BLaER1 treated with 17β-estradiol and CSF1 and Interleukin-3, amounts not matched to agents 10 nM and 100 nM (cell line): ENCODE measurements around the gene COL4A1.

Experiments
- H3K27ac ChIP-seq, 11 experiments: shearing (Covaris generic); formaldehyde crosslinking; 2 replicates each; pipeline ENCODE4 v1.8.1; 2022
- H3K27me3 ChIP-seq, 11 experiments: shearing (Covaris generic); formaldehyde crosslinking; 2 replicates each; pipeline ENCODE4 v1.8.1; 2022
- H3K36me3 ChIP-seq, 11 experiments: shearing (Covaris generic); formaldehyde crosslinking; 2 replicates each; pipeline ENCODE4 v1.8.1; 2022
- H3K4me1 ChIP-seq, 10 experiments: shearing (Covaris generic); formaldehyde crosslinking; 2 replicates each; pipeline ENCODE4 v1.8.1; 2022
- H3K4me2 ChIP-seq, 11 experiments: shearing (Covaris generic); formaldehyde crosslinking; 2 replicates each; pipeline ENCODE4 v1.8.1; 2022
- H3K4me3 ChIP-seq, 10 experiments: shearing (Covaris generic); formaldehyde crosslinking; 2 replicates each; pipeline ENCODE4 v1.8.1; 2022
- H3K9ac ChIP-seq, 11 experiments: shearing (Covaris generic); formaldehyde crosslinking; 2 replicates each; pipeline ENCODE4 v1.8.1; 2022
- H3K9me3 ChIP-seq, 11 experiments: shearing (Covaris generic); formaldehyde crosslinking; replicated peaks in 1 of 11; 2 replicates each; pipeline ENCODE4 v1.8.1; 2022
- H4K20me1 ChIP-seq, 11 experiments: shearing (Covaris generic); formaldehyde crosslinking; 2 replicates each; pipeline ENCODE4 v1.8.1; 2022
- Cebpa-rat ChIP-seq, 11 experiments: shearing (Covaris generic); IDR thresholded peaks; 2 replicates each; pipeline ENCODE4 v1.8.1; 2022

Gene COL4A1

DNA sequence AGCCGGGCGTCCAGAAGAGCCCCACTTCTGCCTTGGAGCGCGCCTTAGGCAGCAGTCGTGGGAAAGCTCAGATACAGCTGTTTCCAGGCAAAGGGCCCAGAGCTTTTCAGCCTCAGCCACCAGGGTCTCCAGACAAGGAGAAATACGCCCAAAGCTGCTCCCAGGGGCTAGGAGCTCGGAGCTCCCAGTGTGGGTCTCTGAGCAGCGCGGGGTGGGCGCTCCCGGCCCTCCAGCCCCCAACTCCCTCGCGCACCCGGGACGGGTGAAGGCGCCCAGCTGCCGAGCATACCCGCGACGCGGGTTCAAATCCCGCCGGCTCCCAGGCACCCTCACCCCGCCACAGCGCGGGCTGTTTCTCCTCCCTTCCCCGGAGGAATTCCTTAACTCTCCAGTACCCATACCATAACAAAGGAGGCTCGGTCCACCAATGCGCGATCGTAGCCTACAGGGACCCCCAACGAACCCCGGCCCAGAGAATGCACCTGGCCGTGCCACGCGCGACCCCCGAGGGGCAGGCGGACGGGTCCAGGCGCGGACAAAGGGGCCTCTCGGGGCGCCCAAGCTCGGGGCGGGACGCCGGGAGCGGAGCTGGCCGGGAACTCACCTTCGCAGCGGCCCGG, 507 bp downstream of the COL4A1 start:
- Histone ChIP-seq H3K9me3 (peaks cover 12 to 22% (median 18%) of the 10 kb centered on the region in 11 experiments; a peak in 18 of 22 replicates), H3K4me3 (peak overlapping the region in 9 of 10 experiments; percentile 18 to 45 (median 36); a peak in 14 of 20 replicates), H4K20me1 (peaks cover 0 to 26% (median 0%) of the 10 kb centered on the region in 11 experiments; a peak in 8 of 22 replicates), H3K4me1 (peaks cover 24 to 49% (median 30%) of the 10 kb centered on the region in 10 experiments), H3K36me3 (no peaks in the 10 kb centered on the region), H3K27me3 (peaks cover 79 to 99% (median 88%) of the 10 kb centered on the region in 11 experiments), H3K4me2 (peak overlapping the region; percentile 59 to 80 (median 72)), H3K27ac (no peak overlapping the region), H3K9ac (no peak overlapping the region)
- no peak for TF ChIP-seq Cebpa-rat (IDR thresholded peaks at IDR 0.05)

DNA sequence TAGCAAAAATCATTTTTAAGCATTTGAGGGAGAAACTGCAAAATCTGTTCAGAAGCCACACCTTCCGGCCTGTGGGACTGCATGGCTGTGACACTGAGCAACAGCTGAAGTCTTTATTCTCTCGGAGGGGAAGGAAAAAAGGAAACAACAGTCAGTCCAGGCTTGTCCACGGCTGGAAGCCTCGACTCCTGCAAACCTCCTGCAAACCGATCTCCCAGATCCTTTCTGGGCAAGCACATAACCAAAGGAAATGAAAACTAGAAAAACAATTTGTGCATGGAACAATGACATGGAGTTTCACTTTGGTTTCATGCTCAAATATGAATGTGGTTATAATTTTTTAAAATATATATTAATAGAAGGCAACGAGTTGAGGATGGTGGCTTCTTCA, 1.0 kb downstream of the COL4A1 start:
- H3K4me1 ChIP-seq: peaks cover 24 to 49% (median 30%) of the 10 kb centered on the region in 10 experiments
- no peak overlapping the region for H3K9ac ChIP-seq
- H3K27me3 ChIP-seq: peaks cover 74 to 99% (median 84%) of the 10 kb centered on the region in 11 experiments
- no peak overlapping the region for H3K27ac ChIP-seq
- H3K36me3 ChIP-seq: no peaks in the 10 kb centered on the region
- H3K9me3 ChIP-seq: peaks cover 12 to 22% (median 18%) of the 10 kb centered on the region in 11 experiments; a peak in 18 of 22 replicates
- TF ChIP-seq Cebpa-rat (IDR thresholded peaks at IDR 0.05): no peak
- H4K20me1 ChIP-seq: peaks cover 0 to 26% (median 0%) of the 10 kb centered on the region in 11 experiments; a peak in 8 of 22 replicates
- peak overlapping the region in 2 of 10 experiments; percentile 24 to 45; a peak in 4 of 20 replicates for H3K4me3 ChIP-seq
- peak overlapping the region; percentile 59 to 80 (median 72) for H3K4me2 ChIP-seq

DNA sequence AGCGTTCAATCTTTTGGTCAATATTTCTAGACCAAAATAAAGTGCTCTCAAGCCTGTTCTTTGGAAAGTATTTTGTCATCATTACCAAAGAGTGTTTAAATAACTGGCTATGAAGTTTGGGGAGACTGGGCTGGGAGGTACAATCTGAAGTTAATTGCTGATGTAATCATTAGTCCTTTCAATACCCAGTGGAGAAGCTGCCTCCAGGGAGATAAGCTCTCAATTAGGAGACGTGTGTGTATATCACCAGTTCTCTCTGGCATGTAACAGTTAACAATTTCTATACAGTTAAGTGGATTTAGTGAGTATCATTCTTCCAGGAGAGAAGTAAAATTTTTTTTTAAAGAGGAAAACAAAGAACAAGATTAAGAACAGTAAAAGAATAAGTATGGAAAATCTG, 1.4 kb downstream of the COL4A1 start:
- Histone ChIP-seq H3K27ac (no peak overlapping the region), H3K4me3 (no peak overlapping the region; a peak in 1 of 20 replicates), H4K20me1 (peaks cover 0 to 26% (median 0%) of the 10 kb centered on the region in 11 experiments; a peak in 8 of 22 replicates), H3K27me3 (peaks cover 70 to 96% (median 80%) of the 10 kb centered on the region in 11 experiments), H3K9ac (no peak overlapping the region), H3K4me1 (peaks cover 24 to 49% (median 30%) of the 10 kb centered on the region in 10 experiments), H3K4me2 (peak overlapping the region; percentile 59 to 80 (median 72); a peak in 21 of 22 replicates), H3K36me3 (no peaks in the 10 kb centered on the region), H3K9me3 (peaks cover 12 to 22% (median 18%) of the 10 kb centered on the region in 11 experiments; a peak in 18 of 22 replicates)
- TF ChIP-seq Cebpa-rat (IDR thresholded peaks at IDR 0.05): no peak

DNA sequence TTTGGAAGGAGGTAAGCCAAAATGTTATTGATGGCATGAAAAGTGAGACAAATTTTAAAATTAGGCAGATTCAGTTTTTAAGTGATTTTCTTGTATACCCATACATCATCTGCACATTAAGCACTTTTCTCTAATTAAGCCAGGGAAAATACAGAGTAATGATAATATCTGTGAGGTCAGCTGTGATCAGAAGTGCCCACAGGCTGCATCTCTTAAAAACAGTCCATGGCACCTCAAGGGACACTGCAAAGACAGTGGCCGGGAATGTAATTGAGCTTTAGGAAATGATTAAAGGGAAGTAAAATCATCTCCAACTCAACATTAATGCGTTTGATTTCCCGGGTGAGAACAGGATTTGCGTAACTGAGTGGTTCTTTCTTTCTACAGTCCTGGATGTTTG, 2.0 kb downstream of the COL4A1 start:
- TF ChIP-seq Cebpa-rat (IDR thresholded peaks at IDR 0.05): no peak
- Histone ChIP-seq H3K9ac (no peak overlapping the region), H4K20me1 (peaks cover 0 to 26% (median 0%) of the 10 kb centered on the region in 11 experiments; a peak in 8 of 22 replicates), H3K4me1 (peaks cover 24 to 49% (median 30%) of the 10 kb centered on the region in 10 experiments), H3K4me3 (no peak overlapping the region), H3K27ac (no peak overlapping the region), H3K36me3 (no peaks in the 10 kb centered on the region), H3K27me3 (peaks cover 64 to 96% (median 74%) of the 10 kb centered on the region in 11 experiments), H3K9me3 (peaks cover 12 to 22% (median 18%) of the 10 kb centered on the region in 11 experiments; a peak in 18 of 22 replicates), H3K4me2 (peak overlapping the region; percentile 59 to 80 (median 72); a peak in 19 of 22 replicates)

DNA sequence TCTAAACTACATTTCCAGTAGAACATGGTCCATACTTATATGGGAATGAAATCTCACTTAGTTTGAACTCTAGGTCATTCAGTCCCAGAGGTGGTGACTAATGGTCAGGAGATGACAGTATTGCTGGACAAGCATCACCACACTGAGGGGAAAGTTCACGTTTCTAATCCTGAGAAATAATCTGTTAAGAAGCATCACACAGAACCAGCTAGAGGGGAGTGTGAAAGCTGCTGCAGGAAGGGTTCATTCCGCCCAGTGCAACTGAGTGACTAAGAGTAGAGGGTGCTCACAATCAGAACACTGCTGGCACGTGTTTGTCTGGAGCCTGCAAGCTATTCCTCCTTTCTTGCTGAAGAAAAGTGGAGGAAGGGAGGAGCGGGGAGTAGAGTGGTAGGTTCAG, 2.7 kb downstream of the COL4A1 start:
- H3K36me3 ChIP-seq: no peaks in the 10 kb centered on the region
- peaks cover 57 to 94% (median 71%) of the 10 kb centered on the region in 11 experiments for H3K27me3 ChIP-seq
- peaks cover 24 to 49% (median 30%) of the 10 kb centered on the region in 10 experiments for H3K4me1 ChIP-seq
- H3K4me2 ChIP-seq: peak overlapping the region in 1 of 11 experiments; percentile 12; a peak in 1 of 22 replicates
- H3K27ac ChIP-seq: no peak overlapping the region
- H3K9me3 ChIP-seq: peaks cover 12 to 22% (median 18%) of the 10 kb centered on the region in 11 experiments; a peak in 18 of 22 replicates
- TF ChIP-seq Cebpa-rat (IDR thresholded peaks at IDR 0.05): no peak
- no peak overlapping the region for H3K9ac ChIP-seq
- H3K4me3 ChIP-seq: no peak overlapping the region
- peaks cover 0 to 26% (median 0%) of the 10 kb centered on the region in 11 experiments; a peak in 8 of 22 replicates for H4K20me1 ChIP-seq

DNA sequence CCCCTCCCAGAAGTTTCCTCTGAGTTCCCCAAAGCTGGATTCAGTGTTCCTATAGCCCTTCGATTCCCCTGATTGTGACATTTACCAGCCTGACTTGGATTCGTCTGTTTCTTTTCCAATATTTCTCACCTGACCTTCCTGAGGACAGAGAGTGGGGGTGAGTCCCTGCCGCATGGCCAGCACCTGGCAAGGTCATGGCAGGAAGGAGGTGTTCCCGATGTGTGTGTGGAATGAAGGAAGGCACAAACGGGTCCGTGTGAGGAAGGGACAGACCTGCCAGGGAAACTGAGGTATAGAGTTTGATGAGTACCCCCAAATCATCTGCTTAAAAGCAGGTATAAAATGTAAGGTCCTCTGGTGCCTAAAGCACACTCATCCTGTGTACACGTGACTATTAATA, 3.3 kb downstream of the COL4A1 start:
- no peak overlapping the region for H3K27ac ChIP-seq
- H3K9ac ChIP-seq: no peak overlapping the region
- H3K9me3 ChIP-seq: peaks cover 11 to 22% (median 18%) of the 10 kb centered on the region in 11 experiments; a peak in 18 of 22 replicates
- H3K4me3 ChIP-seq: no peak overlapping the region
- H3K36me3 ChIP-seq: no peaks in the 10 kb centered on the region
- H4K20me1 ChIP-seq: peaks cover 0 to 24% (median 0%) of the 10 kb centered on the region in 11 experiments; a peak in 8 of 22 replicates
- H3K27me3 ChIP-seq: peaks cover 56 to 94% (median 71%) of the 10 kb centered on the region in 11 experiments
- no peak overlapping the region for H3K4me2 ChIP-seq
- peaks cover 29 to 49% (median 35%) of the 10 kb centered on the region in 10 experiments for H3K4me1 ChIP-seq
- no peak for TF ChIP-seq Cebpa-rat (IDR thresholded peaks at IDR 0.05)

DNA sequence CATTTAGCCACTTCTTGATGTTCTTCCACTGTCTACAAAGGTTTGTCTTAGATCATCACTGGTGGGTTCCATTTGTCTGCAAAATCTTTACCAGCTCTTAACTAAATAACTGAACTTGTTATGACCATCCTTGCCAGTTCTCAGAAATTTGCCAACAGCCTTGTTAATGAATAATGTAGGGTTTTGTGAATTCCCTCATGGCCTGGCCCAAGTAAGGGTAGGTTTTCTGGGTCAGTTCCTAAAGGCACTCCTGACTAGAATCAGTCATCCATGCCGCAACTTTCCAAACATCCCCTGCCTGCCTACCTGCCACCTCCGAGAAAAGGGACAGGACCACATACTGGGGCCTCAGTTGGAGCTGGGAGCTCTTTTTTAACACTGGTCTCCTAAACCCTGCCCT, 4.0 kb downstream of the COL4A1 start:
- Histone ChIP-seq H3K4me1 (peaks cover 25 to 47% (median 37%) of the 10 kb centered on the region in 10 experiments), H3K9ac (no peak overlapping the region), H3K36me3 (no peaks in the 10 kb centered on the region), H3K27ac (no peak overlapping the region), H3K27me3 (peaks cover 54 to 94% (median 71%) of the 10 kb centered on the region in 11 experiments), H3K4me3 (no peak overlapping the region), H4K20me1 (peaks cover 0 to 20% (median 0%) of the 10 kb centered on the region in 11 experiments; a peak in 8 of 22 replicates), H3K4me2 (no peak overlapping the region), H3K9me3 (peaks cover 4 to 15% (median 13%) of the 10 kb centered on the region in 11 experiments; a peak in 17 of 22 replicates)
- TF ChIP-seq Cebpa-rat (IDR thresholded peaks at IDR 0.05): no peak

DNA sequence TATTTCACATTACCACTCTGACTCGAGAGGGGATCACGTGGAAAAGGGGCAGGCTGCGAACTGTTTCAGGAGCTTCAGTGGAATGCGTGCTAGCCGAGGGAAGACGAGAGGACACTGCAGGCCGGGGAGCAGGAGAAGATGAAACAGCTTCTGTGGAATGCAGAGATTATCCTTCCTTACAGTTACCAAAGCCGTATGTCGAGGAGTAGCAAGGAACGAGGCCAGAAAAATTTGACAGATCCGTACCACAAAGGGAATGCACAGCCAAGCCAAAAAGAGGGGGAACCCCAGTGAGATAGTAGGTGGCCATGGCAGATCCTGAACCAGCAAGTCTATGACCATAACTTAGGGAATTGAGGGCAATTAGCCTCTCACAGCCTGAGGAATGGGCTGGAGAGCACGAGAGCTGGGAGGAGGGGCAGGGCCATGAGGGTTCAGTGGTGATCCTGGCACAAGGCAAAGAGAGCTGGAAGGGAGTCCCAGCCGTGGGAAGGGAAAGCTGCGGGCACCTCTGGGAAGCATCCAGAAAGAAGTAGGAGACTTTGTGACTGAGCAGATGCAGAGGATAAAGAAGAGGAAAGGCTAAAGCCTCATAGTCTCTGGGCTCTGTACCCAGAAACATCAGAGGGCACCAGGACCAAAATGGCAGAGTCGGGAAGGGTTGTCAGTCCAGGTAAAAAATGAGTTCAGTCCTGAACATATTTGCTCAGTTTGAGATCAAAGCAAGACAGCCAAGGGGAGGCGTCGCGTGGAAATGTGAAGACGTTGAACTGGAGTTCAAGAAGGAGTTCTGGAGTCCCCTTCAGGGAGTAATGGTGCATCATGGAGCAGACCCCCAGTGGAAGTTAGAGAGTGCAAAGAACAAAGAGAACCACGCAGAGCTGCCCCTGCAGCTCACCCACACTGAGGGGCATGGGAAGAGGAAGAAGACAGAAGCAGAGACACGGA, 5.1 kb downstream of the COL4A1 start:
- Histone ChIP-seq H3K4me1 (peaks cover 21 to 36% (median 30%) of the 10 kb centered on the region in 10 experiments), H3K9ac (no peak overlapping the region), H3K4me3 (no peak overlapping the region), H3K27ac (no peak overlapping the region), H3K9me3 (peaks cover 0 to 4% (median 2%) of the 10 kb centered on the region in 11 experiments; a peak in 14 of 22 replicates), H3K27me3 (peaks cover 42 to 82% (median 60%) of the 10 kb centered on the region in 11 experiments), H4K20me1 (peaks cover 0 to 9% (median 0%) of the 10 kb centered on the region in 11 experiments; a peak in 5 of 22 replicates), H3K4me2 (no peak overlapping the region), H3K36me3 (no peaks in the 10 kb centered on the region)
- TF ChIP-seq Cebpa-rat (IDR thresholded peaks at IDR 0.05): no peak
